ENCODE results near the gene RASL11A. TPM values are rescaled to one million over a fixed set of nuclear protein-coding genes. Genes with fewer than 3 reads are reported as not detected.

The RASL11A gene
- total and polyA plus RNA-seq, 2 of the 8 experiments (the other 6 are each of a cell fraction or from before 2014, with no cell fraction given) = 2.9 to 6.8 TPM

GRCh38 chr13:27274631-27275030, 4.0 kb downstream of the RASL11A start (continued):
- TF ChIP-seq, protein P1, sequence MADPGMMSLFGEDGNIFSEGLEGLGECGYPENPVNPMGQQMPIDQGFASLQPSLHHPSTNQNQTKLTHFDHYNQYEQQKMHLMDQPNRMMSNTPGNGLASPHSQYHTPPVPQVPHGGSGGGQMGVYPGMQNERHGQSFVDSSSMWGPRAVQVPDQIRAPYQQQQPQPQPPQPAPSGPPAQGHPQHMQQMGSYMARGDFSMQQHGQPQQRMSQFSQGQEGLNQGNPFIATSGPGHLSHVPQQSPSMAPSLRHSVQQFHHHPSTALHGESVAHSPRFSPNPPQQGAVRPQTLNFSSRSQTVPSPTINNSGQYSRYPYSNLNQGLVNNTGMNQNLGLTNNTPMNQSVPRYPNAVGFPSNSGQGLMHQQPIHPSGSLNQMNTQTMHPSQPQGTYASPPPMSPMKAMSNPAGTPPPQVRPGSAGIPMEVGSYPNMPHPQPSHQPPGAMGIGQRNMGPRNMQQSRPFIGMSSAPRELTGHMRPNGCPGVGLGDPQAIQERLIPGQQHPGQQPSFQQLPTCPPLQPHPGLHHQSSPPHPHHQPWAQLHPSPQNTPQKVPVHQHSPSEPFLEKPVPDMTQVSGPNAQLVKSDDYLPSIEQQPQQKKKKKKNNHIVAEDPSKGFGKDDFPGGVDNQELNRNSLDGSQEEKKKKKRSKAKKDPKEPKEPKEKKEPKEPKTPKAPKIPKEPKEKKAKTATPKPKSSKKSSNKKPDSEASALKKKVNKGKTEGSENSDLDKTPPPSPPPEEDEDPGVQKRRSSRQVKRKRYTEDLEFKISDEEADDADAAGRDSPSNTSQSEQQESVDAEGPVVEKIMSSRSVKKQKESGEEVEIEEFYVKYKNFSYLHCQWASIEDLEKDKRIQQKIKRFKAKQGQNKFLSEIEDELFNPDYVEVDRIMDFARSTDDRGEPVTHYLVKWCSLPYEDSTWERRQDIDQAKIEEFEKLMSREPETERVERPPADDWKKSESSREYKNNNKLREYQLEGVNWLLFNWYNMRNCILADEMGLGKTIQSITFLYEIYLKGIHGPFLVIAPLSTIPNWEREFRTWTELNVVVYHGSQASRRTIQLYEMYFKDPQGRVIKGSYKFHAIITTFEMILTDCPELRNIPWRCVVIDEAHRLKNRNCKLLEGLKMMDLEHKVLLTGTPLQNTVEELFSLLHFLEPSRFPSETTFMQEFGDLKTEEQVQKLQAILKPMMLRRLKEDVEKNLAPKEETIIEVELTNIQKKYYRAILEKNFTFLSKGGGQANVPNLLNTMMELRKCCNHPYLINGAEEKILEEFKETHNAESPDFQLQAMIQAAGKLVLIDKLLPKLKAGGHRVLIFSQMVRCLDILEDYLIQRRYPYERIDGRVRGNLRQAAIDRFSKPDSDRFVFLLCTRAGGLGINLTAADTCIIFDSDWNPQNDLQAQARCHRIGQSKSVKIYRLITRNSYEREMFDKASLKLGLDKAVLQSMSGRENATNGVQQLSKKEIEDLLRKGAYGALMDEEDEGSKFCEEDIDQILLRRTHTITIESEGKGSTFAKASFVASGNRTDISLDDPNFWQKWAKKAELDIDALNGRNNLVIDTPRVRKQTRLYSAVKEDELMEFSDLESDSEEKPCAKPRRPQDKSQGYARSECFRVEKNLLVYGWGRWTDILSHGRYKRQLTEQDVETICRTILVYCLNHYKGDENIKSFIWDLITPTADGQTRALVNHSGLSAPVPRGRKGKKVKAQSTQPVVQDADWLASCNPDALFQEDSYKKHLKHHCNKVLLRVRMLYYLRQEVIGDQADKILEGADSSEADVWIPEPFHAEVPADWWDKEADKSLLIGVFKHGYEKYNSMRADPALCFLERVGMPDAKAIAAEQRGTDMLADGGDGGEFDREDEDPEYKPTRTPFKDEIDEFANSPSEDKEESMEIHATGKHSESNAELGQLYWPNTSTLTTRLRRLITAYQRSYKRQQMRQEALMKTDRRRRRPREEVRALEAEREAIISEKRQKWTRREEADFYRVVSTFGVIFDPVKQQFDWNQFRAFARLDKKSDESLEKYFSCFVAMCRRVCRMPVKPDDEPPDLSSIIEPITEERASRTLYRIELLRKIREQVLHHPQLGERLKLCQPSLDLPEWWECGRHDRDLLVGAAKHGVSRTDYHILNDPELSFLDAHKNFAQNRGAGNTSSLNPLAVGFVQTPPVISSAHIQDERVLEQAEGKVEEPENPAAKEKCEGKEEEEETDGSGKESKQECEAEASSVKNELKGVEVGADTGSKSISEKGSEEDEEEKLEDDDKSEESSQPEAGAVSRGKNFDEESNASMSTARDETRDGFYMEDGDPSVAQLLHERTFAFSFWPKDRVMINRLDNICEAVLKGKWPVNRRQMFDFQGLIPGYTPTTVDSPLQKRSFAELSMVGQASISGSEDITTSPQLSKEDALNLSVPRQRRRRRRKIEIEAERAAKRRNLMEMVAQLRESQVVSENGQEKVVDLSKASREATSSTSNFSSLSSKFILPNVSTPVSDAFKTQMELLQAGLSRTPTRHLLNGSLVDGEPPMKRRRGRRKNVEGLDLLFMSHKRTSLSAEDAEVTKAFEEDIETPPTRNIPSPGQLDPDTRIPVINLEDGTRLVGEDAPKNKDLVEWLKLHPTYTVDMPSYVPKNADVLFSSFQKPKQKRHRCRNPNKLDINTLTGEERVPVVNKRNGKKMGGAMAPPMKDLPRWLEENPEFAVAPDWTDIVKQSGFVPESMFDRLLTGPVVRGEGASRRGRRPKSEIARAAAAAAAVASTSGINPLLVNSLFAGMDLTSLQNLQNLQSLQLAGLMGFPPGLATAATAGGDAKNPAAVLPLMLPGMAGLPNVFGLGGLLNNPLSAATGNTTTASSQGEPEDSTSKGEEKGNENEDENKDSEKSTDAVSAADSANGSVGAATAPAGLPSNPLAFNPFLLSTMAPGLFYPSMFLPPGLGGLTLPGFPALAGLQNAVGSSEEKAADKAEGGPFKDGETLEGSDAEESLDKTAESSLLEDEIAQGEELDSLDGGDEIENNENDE (IDR thresholded peaks at IDR 0.05; ENCODE audit: insufficient replicate concordance, low read length) = no peak
- TF ChIP-seq CBX8 (IDR thresholded peaks at IDR 0.05; ENCODE audit: borderline replicate concordance, low read depth, low read length) (no peak), TBP (IDR thresholded peaks at IDR 0.05; ENCODE audit: low read depth, low read length) (no peak), SIN3A (conservative IDR thresholded peaks at IDR 0.05 in 1 of 2, IDR thresholded peaks at IDR 0.05 in 1 of 2; ENCODE audit: low read depth in 1 of 2, low read length in 2 of 2) (no peak), SP4 (IDR thresholded peaks at IDR 0.05; ENCODE audit: low read length) (no peak), RNF2 (IDR thresholded peaks at IDR 0.05; ENCODE audit: borderline replicate concordance, low read depth, low read length, missing control alignments, poor library complexity, severe bottlenecking) (no peak)
- TF ChIP-seq, protein P2, sequence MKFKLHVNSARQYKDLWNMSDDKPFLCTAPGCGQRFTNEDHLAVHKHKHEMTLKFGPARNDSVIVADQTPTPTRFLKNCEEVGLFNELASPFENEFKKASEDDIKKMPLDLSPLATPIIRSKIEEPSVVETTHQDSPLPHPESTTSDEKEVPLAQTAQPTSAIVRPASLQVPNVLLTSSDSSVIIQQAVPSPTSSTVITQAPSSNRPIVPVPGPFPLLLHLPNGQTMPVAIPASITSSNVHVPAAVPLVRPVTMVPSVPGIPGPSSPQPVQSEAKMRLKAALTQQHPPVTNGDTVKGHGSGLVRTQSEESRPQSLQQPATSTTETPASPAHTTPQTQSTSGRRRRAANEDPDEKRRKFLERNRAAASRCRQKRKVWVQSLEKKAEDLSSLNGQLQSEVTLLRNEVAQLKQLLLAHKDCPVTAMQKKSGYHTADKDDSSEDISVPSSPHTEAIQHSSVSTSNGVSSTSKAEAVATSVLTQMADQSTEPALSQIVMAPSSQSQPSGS (IDR thresholded peaks at IDR 0.05; ENCODE audit: low read length) = no peak

Data from H1 (cell line).